ENCODE measurements around the gene TSHZ1. TPM values are rescaled to one million over a fixed set of nuclear protein-coding genes. Genes with fewer than 3 reads are reported as not detected.

The TSHZ1 gene
- total RNA-seq, 1 experiment from 2014 or later, result 5.6 TPM

DNA sequence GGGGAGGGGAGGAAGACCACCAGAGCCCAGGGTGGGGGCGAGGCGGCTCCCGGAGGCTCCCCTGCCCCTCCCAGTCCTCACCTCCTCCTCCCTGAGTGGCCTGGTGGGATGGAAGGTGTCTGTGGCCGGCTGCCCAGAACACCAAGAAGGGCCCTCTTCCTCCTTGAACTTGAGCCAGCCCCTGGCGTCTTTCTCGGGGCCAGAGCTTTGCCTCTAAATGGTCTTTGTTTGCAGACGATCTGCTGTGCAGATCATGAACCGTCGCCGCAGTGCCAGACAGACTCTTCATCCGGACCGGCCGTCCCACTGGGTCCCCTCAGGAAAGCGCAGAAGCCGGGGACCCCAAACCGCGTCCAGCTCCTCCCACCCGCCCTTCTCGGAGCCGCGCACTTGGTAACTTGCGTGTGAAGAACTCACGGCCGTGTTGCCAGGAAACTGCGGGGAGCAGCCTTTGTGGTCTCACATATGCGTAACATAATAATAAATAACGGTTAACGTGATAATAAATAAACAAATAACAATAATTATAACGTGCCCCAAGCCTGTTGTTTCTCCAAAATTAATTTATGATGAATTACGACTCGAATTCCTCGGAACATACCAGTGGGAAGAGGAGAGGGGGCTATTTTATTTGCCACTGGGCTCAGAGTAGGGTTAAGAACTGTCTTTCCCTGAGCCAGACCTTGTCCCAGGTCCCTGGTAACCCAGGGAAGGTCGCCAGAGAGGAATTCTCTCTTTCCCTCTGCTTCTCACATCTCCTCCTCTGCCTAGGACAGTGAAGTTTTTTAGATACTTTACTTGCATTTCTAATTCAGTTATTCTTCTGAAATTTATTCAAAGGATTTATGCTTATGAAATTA, 42.6 kb upstream of the TSHZ1 start:
- H3K9me3 ChIP-seq (ENCODE audit: low read length), result no peaks in the 10 kb centered on the region
- intact Hi-C loops (cut with micrococcal nuclease), result no loop called here
- H4K20me1 ChIP-seq (ENCODE audit: low read length), result no peaks in the 10 kb centered on the region
- ChIA-PET POLR2A (ENCODE audit: unreplicated experiment) (no interaction called here), CTCF (no interaction called here)
- ATAC-seq (no peak), DNase-seq (no peak)
- H3K4me2 ChIP-seq (ENCODE audit: low read length), result peak overlapping the region; percentile 53
- H3K27ac ChIP-seq (ENCODE audit: low read length), result no peak overlapping the region
- H2AFZ ChIP-seq (ENCODE audit: low read length), result peak overlapping the region; percentile 59; the same call in 1 of the 2 replicates
- no peaks in the 10 kb centered on the region for H3K9me2 ChIP-seq (replicated peaks; ENCODE audit: low read length)
- peak overlapping the region; percentile 44; the same call in 1 of the 2 replicates for H3K4me3 ChIP-seq (ENCODE audit: low read length)
- no peaks in the 10 kb centered on the region for H3K36me3 ChIP-seq (ENCODE audit: low read depth, low read length)
- TF ChIP-seq EZH2phosphoT487 (IDR thresholded peaks at IDR 0.05; ENCODE audit: borderline replicate concordance, low read length) (no peak), EZH2 (IDR thresholded peaks at IDR 0.05; ENCODE audit: low read length, unreplicated experiment) (no peak)
- TF ChIP-seq, protein P1, sequence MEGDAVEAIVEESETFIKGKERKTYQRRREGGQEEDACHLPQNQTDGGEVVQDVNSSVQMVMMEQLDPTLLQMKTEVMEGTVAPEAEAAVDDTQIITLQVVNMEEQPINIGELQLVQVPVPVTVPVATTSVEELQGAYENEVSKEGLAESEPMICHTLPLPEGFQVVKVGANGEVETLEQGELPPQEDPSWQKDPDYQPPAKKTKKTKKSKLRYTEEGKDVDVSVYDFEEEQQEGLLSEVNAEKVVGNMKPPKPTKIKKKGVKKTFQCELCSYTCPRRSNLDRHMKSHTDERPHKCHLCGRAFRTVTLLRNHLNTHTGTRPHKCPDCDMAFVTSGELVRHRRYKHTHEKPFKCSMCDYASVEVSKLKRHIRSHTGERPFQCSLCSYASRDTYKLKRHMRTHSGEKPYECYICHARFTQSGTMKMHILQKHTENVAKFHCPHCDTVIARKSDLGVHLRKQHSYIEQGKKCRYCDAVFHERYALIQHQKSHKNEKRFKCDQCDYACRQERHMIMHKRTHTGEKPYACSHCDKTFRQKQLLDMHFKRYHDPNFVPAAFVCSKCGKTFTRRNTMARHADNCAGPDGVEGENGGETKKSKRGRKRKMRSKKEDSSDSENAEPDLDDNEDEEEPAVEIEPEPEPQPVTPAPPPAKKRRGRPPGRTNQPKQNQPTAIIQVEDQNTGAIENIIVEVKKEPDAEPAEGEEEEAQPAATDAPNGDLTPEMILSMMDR (conservative IDR thresholded peaks at IDR 0.05; ENCODE audit: low read depth, low read length), result no peak
- no peaks in the 10 kb centered on the region for H3K4me1 ChIP-seq (ENCODE audit: insufficient read depth, low read length)
- BruUV-seq (replicated peaks), result no TSS peak
- H3K79me2 ChIP-seq (ENCODE audit: low read length), result no peaks in the 10 kb centered on the region
- H3K9ac ChIP-seq (ENCODE audit: low read length), result no peak overlapping the region
- no peaks in the 10 kb centered on the region for H3F3A ChIP-seq (ENCODE audit: low read length, unreplicated experiment)
- peaks cover 12% of the 10 kb centered on the region for H3K27me3 ChIP-seq (ENCODE audit: low read length)

DNA sequence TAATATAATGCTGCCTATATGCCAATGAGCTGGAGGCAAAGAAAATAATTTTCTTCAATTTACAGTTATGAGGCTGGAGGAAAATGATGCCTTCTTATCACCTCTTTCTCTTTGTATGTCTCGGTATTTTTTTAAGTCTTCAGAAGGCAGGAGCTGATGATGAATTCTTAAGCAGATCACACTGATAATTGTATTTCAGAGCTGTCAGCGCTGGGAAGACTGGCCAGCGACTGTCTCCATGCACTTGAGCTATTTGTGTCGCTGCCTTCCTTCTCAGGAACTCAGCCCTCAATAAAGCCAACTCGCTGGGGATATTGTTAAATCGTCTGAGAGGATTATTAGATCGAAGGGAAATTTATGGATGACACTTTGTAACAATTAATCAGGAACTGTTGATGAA, 42.0 kb upstream of the TSHZ1 start:
- TF ChIP-seq, protein P1 (conservative IDR thresholded peaks at IDR 0.05; ENCODE audit: low read depth, low read length), result no peak
- TF ChIP-seq EZH2 (IDR thresholded peaks at IDR 0.05; ENCODE audit: low read length, unreplicated experiment), result no peak
- TF ChIP-seq EZH2phosphoT487 (IDR thresholded peaks at IDR 0.05; ENCODE audit: borderline replicate concordance, low read length), result no peak

DNA sequence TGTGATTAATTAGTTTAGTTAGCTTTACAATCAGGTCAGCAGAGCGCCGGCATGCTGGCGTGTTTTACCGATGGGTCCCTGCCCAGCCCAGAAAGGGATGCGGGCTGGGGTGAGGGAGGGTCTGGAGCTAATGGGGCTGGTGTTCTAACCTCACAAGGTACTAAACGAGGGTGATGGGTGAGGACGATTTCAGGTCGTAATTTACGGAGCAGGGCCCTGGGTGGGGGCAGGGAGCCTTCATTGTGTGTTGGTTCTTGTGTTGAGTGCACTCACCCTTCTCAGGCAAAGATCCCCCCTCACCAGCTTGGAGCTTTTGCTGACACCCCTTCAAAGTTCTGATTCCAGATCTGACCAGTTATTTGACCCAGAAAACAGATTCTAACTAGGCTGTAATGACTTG, 41.2 kb upstream of the TSHZ1 start:
- POLR2A ChIA-PET (ENCODE audit: unreplicated experiment), result no interaction called here
- no peaks in the 10 kb centered on the region for H3K9me3 ChIP-seq (ENCODE audit: low read length)
- no peaks in the 10 kb centered on the region for H3K4me1 ChIP-seq (ENCODE audit: insufficient read depth, low read length)
- no peaks in the 10 kb centered on the region for H4K20me1 ChIP-seq (ENCODE audit: low read length)
- ATAC-seq (no peak), DNase-seq (no peak)
- intact Hi-C loops (cut with micrococcal nuclease), result no loop called here
- no peak overlapping the region for H3K27ac ChIP-seq (ENCODE audit: low read length)
- no peak overlapping the region for H3K4me2 ChIP-seq (ENCODE audit: low read length)
- no peak overlapping the region for H2AFZ ChIP-seq (ENCODE audit: low read length)
- no peaks in the 10 kb centered on the region for H3K79me2 ChIP-seq (ENCODE audit: low read length)
- H3F3A ChIP-seq (ENCODE audit: low read length, unreplicated experiment), result no peaks in the 10 kb centered on the region
- H3K9ac ChIP-seq (ENCODE audit: low read length), result no peak overlapping the region
- no peaks in the 10 kb centered on the region for H3K36me3 ChIP-seq (ENCODE audit: low read depth, low read length)
- no peaks in the 10 kb centered on the region for H3K9me2 ChIP-seq (replicated peaks; ENCODE audit: low read length)
- no TSS peak for BruUV-seq (replicated peaks)
- peaks cover 12% of the 10 kb centered on the region for H3K27me3 ChIP-seq (ENCODE audit: low read length)
- CTCF ChIA-PET, result no interaction called here
- H3K4me3 ChIP-seq (ENCODE audit: low read length), result no peak overlapping the region
- no peak for TF ChIP-seq EZH2 (IDR thresholded peaks at IDR 0.05; ENCODE audit: low read length, unreplicated experiment)
- no peak for TF ChIP-seq EZH2phosphoT487 (IDR thresholded peaks at IDR 0.05; ENCODE audit: borderline replicate concordance, low read length)
- TF ChIP-seq, protein P1 (conservative IDR thresholded peaks at IDR 0.05; ENCODE audit: low read depth, low read length), result no peak

More for the DNA sequence above, 42.0 kb upstream of the TSHZ1 start:
- no peak for DNase-seq
- Histone ChIP-seq H3K27ac (ENCODE audit: low read length) (no peak overlapping the region), H3F3A (ENCODE audit: low read length, unreplicated experiment) (no peaks in the 10 kb centered on the region), H3K9me2 (replicated peaks; ENCODE audit: low read length) (no peaks in the 10 kb centered on the region), H3K4me2 (ENCODE audit: low read length) (no peak overlapping the region), H3K79me2 (ENCODE audit: low read length) (no peaks in the 10 kb centered on the region), H3K4me1 (ENCODE audit: insufficient read depth, low read length) (no peaks in the 10 kb centered on the region), H3K9me3 (ENCODE audit: low read length) (no peaks in the 10 kb centered on the region), H2AFZ (ENCODE audit: low read length) (no peak overlapping the region), H3K27me3 (ENCODE audit: low read length) (peaks cover 12% of the 10 kb centered on the region), H4K20me1 (ENCODE audit: low read length) (no peaks in the 10 kb centered on the region), H3K36me3 (ENCODE audit: low read depth, low read length) (no peaks in the 10 kb centered on the region), H3K4me3 (ENCODE audit: low read length) (no peak overlapping the region), H3K9ac (ENCODE audit: low read length) (no peak overlapping the region)
- ChIA-PET CTCF (no interaction called here), POLR2A (ENCODE audit: unreplicated experiment) (no interaction called here)
- no peak for ATAC-seq
- intact Hi-C loops (cut with micrococcal nuclease), result no loop called here
- BruUV-seq (replicated peaks), result no TSS peak

Measured in PC-3 (cell line).